Activated naive CD4-positive, alpha-beta T cell treated with anti-CD3 and anti-CD28 coated beads for 36 hours (primary cell): ENCODE data around the gene ARID4B. TPM values are rescaled to one million over a fixed set of nuclear protein-coding genes. Genes with fewer than 3 reads are reported as not detected.

Experiments used
- CTCF ChIA-PET: fragments of 350-600 bp; sonication (Branson Sonifier 250); formaldehyde crosslinking; loops from one replicate; lab custom pipeline; 2021; ENCODE audit warnings: antibody characterized with exemption; lab: Charles Lee
- DNase-seq: peaks from one replicate; pipeline ENCODE4 v3.0.0-alpha.2; 2020
- H3K27ac Mint-ChIP-seq: one replicate; pipeline ENCODE4 v1.8.0; 2021; ENCODE audit warnings: mild to moderate bottlenecking, mixed read lengths
- H3K27me3 Mint-ChIP-seq: one replicate; pipeline ENCODE4 v1.8.0; 2021; ENCODE audit warnings: low read depth, mixed read lengths
- H3K36me3 Mint-ChIP-seq: one replicate; pipeline ENCODE4 v1.8.0; 2021; ENCODE audit warnings: low read depth, mixed read lengths
- H3K4me1 Mint-ChIP-seq: one replicate; pipeline ENCODE4 v1.8.0; 2021; ENCODE audit warnings: low read depth, mixed read lengths
- H3K4me3 Mint-ChIP-seq: one replicate; pipeline ENCODE4 v1.8.0; 2021; ENCODE audit warnings: mild to moderate bottlenecking, moderate library complexity, mixed read lengths
- H3K9me3 Mint-ChIP-seq: one replicate; pipeline ENCODE4 v1.8.0; 2021; ENCODE audit warnings: mixed read lengths
- intact Hi-C: fragments of 100-400 bp; cut with micrococcal nuclease; formaldehyde crosslinking; loops from one replicate; pipeline ENCODE4 v1.15.1; 2023
- total RNA-seq, 2 experiments: library from RNA; stranded (reverse); gene quantifications; one replicate each; pipeline ENCODE4 v1.2.3, GENCODE V29; 2021

The ARID4B gene
- total RNA-seq, 2 experiments from 2014 or later = 39.9 to 43.8 TPM

DNA sequence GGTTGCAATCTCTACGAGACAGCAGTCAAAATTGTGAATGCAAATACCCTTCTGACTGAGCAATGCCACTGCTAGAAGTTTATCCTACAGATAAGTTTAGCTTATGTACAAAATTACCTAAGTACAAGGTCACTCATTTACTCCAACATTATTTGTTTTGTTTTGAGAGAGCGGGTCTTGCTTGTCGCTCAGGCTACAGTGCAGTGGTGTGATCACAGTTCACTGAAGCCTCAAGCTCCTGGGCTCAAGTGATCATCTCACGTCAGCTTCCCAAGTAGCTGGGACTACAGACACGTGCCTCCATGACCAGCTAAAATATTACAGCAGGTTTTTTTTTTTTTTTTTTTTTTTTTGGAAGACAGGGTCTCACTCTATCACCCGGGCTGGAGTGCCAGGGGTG, 182.3 kb downstream of the ARID4B start:
- CTCF ChIA-PET = interaction anchor here (0.7 kb wide), 1 partner anchor 97 kb away, joined by 5 read pairs; no protein-coding TSS in a partner anchor
- Mint-ChIP-seq H3K4me3 (no peak overlapping the region), H3K9me3 (no peaks in the 10 kb centered on the region), H3K27me3 (no peaks in the 10 kb centered on the region), H3K27ac (no peak overlapping the region), H3K4me1 (peaks cover 17% of the 10 kb centered on the region), H3K36me3 (peaks cover 42% of the 10 kb centered on the region)
- intact Hi-C loops = no loop called here
- no peak for DNase-seq

DNA sequence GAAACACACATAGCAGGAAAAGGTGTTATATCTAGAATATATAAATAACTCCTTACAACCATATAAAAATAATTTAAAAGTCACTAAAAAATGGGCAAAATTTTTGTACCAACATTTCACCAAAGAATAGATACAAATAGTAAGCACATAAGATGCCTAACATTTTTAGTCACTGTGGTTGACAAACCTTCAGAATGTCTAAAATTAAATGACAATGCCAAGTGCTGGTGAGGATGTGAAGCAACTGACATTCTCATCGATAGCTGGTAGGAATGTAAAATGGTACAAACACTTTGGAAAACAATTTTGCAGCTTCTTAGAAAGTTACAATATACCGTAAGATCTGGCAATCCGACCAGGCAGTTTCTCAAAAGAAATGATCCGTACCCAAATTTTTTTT, 185.0 kb downstream of the ARID4B start:
- H3K27me3 Mint-ChIP-seq = no peaks in the 10 kb centered on the region
- CTCF ChIA-PET = no interaction called here
- DNase-seq = no peak
- peaks cover 46% of the 10 kb centered on the region for H3K36me3 Mint-ChIP-seq
- no peak overlapping the region for H3K27ac Mint-ChIP-seq
- H3K9me3 Mint-ChIP-seq = no peaks in the 10 kb centered on the region
- H3K4me3 Mint-ChIP-seq = no peak overlapping the region
- intact Hi-C loops = no loop called here
- H3K4me1 Mint-ChIP-seq = peaks cover 25% of the 10 kb centered on the region

DNA sequence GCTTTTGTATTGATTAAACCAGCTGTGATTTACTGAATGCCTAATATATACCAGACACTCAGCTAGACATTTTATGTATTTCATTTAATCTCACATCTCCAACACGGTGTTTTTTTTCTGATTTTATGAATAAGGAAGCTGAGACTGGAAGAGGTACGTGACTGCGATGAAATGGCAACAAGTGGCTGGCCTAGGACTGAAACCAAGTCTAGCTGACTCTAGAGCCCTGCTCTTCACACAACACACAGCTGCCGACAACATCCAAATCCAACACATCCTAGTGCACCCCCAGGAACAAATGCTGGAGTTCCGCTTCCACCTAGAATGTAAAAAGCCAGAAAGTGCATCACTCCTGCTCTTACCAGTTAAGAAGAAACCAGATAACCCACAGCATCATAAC, 188.7 kb downstream of the ARID4B start:
- intact Hi-C loops = no loop called here

DNA sequence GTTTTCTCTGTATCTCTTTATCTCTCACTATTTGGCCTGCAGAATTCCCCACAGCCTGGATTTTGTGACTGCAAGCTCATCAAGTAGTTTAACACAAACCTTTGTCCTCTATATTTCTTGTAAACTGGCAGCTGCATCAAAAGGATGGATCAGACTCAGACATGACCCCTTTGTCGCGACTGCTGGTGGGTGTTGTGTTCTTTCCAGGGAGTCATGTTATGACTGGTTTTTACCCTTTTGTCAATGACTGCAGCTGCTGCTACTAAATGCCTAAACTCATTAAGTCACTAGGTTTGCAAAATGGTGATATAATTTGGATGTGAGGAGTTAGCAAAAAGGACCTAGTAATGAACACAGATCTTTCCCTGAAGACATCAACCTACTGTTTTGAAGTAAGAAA, 189.2 kb downstream of the ARID4B start:
- Mint-ChIP-seq H3K36me3 (peaks cover 54% of the 10 kb centered on the region), H3K4me1 (peaks cover 16% of the 10 kb centered on the region), H3K27me3 (no peaks in the 10 kb centered on the region), H3K4me3 (no peak overlapping the region), H3K27ac (peak overlapping the region; percentile 48), H3K9me3 (no peaks in the 10 kb centered on the region)
- CTCF ChIA-PET = interaction anchor here (0.7 to 1.4 kb wide), 4 partner anchors 12 to 278 kb away, joined by 3 to 5 read pairs (median 4); no protein-coding TSS in a partner anchor
- intact Hi-C loops = no loop called here
- DNase-seq = peak; percentile 44

More for the DNA sequence above, 188.7 kb downstream of the ARID4B start:
- H3K9me3 Mint-ChIP-seq = no peaks in the 10 kb centered on the region
- no peak overlapping the region for H3K4me3 Mint-ChIP-seq
- peak overlapping the region; percentile 59 for H3K27ac Mint-ChIP-seq
- peaks cover 16% of the 10 kb centered on the region for H3K4me1 Mint-ChIP-seq
- no peak for DNase-seq
- no peaks in the 10 kb centered on the region for H3K27me3 Mint-ChIP-seq
- peaks cover 58% of the 10 kb centered on the region for H3K36me3 Mint-ChIP-seq
- CTCF ChIA-PET = interaction anchor here (0.7 to 1.4 kb wide), 4 partner anchors 13 to 277 kb away, joined by 3 to 5 read pairs (median 4); no protein-coding TSS in a partner anchor

DNA sequence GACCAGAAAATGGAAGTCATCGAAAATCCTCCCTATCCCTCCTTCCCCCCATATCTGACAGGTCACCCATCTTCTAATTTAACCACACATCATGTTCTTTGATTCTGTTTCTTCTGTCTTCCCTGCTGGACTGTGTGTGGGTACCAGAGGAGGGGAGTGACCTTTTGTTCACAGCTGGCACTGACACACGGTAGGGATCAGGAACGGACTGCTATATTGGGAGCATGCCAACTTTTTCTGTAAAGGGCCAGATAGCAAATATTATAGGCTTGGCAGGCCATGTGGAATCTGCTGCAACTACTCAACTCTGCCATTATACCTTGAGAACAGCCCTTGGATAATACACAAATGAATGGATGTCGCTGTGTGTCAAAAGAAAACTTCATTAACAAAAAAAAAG, 191.9 kb downstream of the ARID4B start:
- Mint-ChIP-seq H3K36me3 (peaks cover 44% of the 10 kb centered on the region), H3K27me3 (no peaks in the 10 kb centered on the region), H3K9me3 (no peaks in the 10 kb centered on the region), H3K4me3 (no peak overlapping the region), H3K27ac (no peak overlapping the region), H3K4me1 (peaks cover 18% of the 10 kb centered on the region)
- no peak for DNase-seq
- CTCF ChIA-PET = no interaction called here
- intact Hi-C loops = no loop called here

DNA sequence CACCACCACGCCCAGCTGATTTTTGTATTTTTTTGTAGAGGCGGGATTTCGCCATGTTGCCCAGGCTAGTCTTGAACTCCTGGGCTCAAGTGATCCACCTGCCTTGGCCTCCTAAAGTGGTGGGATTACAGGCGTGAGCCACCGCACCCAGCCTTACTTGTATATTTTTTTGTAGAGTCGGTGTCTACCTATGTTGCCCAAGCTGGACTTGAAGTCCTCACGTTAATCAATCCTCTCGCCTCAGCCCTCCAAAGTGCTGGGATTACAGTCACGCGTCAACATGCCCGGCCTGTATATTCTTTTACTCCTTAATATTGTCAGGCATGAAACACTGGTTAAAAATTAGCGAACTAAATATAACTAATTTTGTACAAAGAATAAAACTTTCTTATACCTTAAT, 193.8 kb downstream of the ARID4B start:
- H3K36me3 Mint-ChIP-seq = peaks cover 38% of the 10 kb centered on the region
- no peak for DNase-seq
- no peaks in the 10 kb centered on the region for H3K9me3 Mint-ChIP-seq
- no peak overlapping the region for H3K4me3 Mint-ChIP-seq
- CTCF ChIA-PET = no interaction called here
- peaks cover 14% of the 10 kb centered on the region for H3K4me1 Mint-ChIP-seq
- intact Hi-C loops = no loop called here
- no peaks in the 10 kb centered on the region for H3K27me3 Mint-ChIP-seq
- no peak overlapping the region for H3K27ac Mint-ChIP-seq

DNA sequence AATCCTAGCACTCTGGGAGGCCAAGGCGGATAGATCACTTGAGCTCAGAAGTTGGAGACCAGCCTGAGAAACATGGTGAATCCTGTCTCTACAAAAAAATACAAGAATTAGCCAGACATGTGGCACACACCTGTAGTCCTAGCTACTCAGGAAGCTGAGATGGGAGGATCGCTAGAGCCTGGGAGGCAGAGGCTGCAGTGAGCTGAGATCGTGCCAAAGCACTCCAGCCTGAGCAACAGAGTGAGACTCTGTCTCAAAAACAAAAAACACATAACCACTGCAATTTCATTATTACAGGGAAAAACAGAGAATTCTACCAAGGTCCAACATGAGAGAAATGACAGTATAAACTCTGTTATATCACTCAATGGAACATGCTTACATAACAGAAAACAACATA, 194.9 kb downstream of the ARID4B start:
- H3K9me3 Mint-ChIP-seq = no peaks in the 10 kb centered on the region
- peaks cover 8% of the 10 kb centered on the region for H3K4me1 Mint-ChIP-seq
- no peak overlapping the region for H3K4me3 Mint-ChIP-seq
- peaks cover 31% of the 10 kb centered on the region for H3K36me3 Mint-ChIP-seq
- CTCF ChIA-PET = no interaction called here
- intact Hi-C loops = no loop called here
- DNase-seq = no peak
- peak overlapping the region; percentile 55 for H3K27ac Mint-ChIP-seq
- H3K27me3 Mint-ChIP-seq = no peaks in the 10 kb centered on the region

DNA sequence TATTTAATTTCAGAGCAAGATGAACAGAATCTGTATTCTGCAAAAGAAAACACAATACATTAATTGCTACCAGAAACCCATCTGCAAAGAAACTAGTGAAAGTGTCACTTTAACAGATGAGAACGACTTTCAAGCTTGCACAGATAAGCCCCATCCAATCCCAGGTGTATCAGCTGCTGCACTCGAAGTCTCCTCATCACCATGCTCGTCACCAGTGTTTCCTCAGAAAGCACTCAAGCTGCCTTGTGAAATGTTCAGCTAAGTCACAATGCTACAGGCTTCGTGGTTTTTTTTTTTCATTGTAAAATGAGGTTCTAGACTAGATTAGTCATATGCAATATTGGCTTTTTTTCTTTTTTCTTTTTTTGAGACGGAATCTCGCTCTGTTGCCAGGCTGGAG, 196.0 kb downstream of the ARID4B start:
- H3K36me3 Mint-ChIP-seq = peaks cover 35% of the 10 kb centered on the region
- intact Hi-C loops = no loop called here
- no peak for DNase-seq
- no peak overlapping the region for H3K4me3 Mint-ChIP-seq
- H3K27ac Mint-ChIP-seq = no peak overlapping the region
- H3K4me1 Mint-ChIP-seq = peaks cover 12% of the 10 kb centered on the region
- no peaks in the 10 kb centered on the region for H3K9me3 Mint-ChIP-seq
- H3K27me3 Mint-ChIP-seq = no peaks in the 10 kb centered on the region
- CTCF ChIA-PET = no interaction called here

DNA sequence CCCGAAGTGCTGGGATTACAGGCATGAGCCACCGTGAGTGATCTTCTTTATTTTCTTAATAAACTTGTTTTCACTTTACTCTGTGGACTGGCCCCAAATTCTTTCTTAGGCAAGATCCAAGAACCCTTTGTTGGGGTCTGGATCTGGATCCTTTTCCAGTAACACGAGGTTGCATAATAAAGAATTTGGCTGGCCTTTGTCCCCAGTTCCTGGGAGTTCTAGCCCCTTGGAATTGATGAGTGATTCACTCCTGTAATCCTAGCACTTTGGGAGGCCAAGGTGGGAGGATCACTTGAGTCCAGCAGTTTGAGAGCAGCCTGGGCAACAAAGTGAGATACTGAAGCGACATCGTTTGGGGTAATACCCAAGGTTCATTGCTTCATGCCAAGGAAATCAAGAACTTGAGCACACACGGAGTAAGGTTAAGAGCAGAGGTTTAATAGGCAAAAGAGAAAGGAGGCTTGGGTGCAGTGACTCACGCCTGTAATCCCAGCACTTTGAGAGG, 197.2 kb downstream of the ARID4B start:
- intact Hi-C loops = no loop called here
- H3K4me3 Mint-ChIP-seq = no peak overlapping the region
- peaks cover 23% of the 10 kb centered on the region for H3K4me1 Mint-ChIP-seq
- no peaks in the 10 kb centered on the region for H3K9me3 Mint-ChIP-seq
- H3K27ac Mint-ChIP-seq = no peak overlapping the region
- no peak for DNase-seq
- CTCF ChIA-PET = no interaction called here
- H3K27me3 Mint-ChIP-seq = no peaks in the 10 kb centered on the region
- peaks cover 37% of the 10 kb centered on the region for H3K36me3 Mint-ChIP-seq

DNA sequence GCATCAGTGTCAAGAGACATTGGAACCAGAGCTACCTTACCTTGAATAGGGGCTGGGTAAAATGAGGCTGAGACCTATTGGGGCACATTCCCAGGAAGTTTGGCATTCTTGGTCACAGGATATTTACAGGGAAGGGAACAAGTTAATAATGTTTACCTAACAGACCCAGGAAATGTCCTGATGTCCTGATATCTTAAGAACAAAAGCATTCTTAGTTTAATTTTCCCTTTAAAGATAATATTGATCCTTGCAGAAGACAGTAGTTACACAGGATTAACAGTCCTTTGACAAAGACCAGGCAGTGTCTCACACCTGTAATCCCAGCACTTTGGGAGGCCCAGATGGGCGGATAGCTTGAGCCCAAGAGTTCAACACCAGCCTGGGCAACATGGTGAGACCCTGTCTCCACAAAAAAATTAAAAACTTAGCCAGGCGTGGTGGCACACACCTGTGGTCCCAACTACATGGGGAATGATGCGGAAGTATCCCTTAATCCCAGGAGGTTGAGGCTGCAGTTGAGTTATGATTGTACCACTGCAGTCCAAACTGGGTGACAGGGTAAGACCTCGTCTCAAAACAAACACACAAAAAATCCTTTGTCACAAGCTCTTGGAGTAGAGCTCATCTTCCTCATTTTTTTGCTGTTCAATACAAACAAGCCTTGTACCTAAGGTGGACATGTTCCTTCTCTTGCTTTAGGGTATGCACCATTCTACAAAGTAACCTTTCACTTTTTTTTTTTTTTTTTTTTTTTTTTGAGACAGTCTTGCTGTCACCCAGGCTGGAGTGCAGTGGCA, 198.0 kb downstream of the ARID4B start:
- Mint-ChIP-seq H3K36me3 (peaks cover 31% of the 10 kb centered on the region), H3K4me1 (peaks cover 30% of the 10 kb centered on the region)
- CTCF ChIA-PET = no interaction called here

DNA sequence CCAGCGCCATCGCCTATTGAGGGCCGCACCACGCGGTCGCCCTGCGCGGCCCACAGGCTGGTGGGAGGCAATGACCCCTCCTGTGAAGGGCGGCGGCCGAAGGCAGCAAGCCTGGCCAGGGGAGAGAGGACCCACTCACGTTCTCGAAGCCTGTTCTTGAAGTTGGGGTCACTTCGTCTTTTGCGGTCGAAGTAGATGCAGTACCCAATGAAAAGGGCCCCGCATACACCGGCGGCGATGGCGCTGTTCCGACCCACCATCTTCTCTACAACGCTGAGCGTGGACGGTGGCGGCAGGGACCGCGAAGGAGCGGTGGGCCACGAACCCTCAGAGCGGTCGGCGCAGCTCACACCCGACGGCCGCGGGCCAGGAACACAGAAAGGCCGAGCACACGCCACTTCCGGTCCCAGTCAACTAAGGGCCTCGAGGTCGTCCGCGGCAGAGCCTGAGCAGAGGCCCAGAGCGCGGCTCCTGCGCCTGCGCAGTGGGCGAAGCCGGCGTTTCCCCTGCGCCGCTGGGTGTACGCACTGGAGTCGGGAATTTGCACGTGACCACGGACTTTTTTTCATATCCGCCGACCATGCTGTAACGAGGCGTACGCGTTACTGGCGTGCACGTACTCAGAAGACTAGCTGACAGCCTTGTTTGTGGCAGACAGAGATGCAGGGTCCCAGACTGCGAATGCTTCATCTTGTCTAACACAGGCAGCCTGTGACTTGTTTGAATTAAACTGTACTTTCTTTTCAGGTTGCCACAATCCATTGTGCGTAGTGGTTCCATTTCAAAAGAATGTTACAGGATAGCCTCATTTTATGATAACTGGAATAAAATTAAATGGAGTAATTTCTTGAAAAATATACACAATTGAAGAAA, 199.3 kb downstream of the ARID4B start, which contains the start of gene TOMM20:
Gene TOMM20 (minus strand): TSS at position 382 of the 873 bp plus-strand sequence. CDS start 122 bp downstream, at position 260.
- H3K27me3 Mint-ChIP-seq = no peaks in the 10 kb centered on the region
- peak; percentile 98 for DNase-seq

More for the DNA sequence above, 198.0 kb downstream of the ARID4B start:
- DNase-seq = no peak
- Mint-ChIP-seq H3K9me3 (no peaks in the 10 kb centered on the region), H3K27ac (peak overlapping the region; percentile 94), H3K4me3 (no peak overlapping the region), H3K27me3 (no peaks in the 10 kb centered on the region)
- intact Hi-C loops = loop anchor here (2.0 to 5.0 kb wide), 3 partner anchors 122 to 1152 kb away; partner anchors contain the start of genes ERO1B and LYST

More for the DNA sequence above, 199.3 kb downstream of the ARID4B start, which contains the start of gene TOMM20:
- Mint-ChIP-seq H3K27ac (peak within 1 kb of the TSS; percentile 94), H3K9me3 (no peaks in the 10 kb centered on the region), H3K4me1 (peaks cover 38% of the 10 kb centered on the region), H3K36me3 (peaks cover 34% of the 10 kb centered on the region), H3K4me3 (peak within 1 kb of the TSS; percentile 96)
- CTCF ChIA-PET = no interaction called here
- intact Hi-C loops = loop anchor here (1.0 to 5.0 kb wide), 9 partner anchors 24 to 1154 kb away; partner anchors contain the start of genes ARID4B, B3GALNT2, ERO1B and GGPS1
